ENCODE data around the gene ST8SIA1.

DNA sequence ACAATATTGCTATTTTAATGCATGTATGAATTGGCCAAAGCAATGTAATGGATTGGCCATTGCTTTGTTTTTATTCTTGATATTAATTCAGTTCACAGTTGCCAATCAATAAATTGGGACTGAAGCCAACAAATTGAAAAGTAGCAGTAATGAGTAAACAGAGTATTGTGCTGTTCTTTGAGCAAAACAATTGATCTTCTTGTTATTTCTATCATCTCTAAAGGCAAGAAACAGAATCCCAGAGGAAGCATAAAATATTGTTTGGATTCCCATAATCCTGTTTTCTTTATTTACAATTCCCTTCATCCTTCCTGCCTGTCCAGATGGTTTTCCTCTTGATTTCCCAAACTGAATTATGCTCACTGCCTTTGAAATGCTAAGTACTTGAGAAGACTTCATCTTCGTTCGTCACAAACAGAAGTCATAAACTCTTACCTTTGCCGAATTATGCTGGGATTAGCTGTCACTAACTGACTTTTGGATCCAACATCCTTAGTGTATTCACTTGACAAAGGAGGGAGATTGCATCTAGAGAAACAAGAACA, 85.9 kb downstream of the ST8SIA1 start:
- TF ChIP-seq, protein P1, sequence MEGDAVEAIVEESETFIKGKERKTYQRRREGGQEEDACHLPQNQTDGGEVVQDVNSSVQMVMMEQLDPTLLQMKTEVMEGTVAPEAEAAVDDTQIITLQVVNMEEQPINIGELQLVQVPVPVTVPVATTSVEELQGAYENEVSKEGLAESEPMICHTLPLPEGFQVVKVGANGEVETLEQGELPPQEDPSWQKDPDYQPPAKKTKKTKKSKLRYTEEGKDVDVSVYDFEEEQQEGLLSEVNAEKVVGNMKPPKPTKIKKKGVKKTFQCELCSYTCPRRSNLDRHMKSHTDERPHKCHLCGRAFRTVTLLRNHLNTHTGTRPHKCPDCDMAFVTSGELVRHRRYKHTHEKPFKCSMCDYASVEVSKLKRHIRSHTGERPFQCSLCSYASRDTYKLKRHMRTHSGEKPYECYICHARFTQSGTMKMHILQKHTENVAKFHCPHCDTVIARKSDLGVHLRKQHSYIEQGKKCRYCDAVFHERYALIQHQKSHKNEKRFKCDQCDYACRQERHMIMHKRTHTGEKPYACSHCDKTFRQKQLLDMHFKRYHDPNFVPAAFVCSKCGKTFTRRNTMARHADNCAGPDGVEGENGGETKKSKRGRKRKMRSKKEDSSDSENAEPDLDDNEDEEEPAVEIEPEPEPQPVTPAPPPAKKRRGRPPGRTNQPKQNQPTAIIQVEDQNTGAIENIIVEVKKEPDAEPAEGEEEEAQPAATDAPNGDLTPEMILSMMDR (IDR thresholded peaks at IDR 0.05) = no peak
- no peak for TF ChIP-seq POLR2A (IDR thresholded peaks at IDR 0.05)

Measured in lower leg skin (tissue), 3 donors.